ENCODE results near the gene NOD1.
A peak's percentile ranks its signal among the peaks of the same experiment; 100 is the strongest.
"Not testable (repeated sequence)": the region's sequence is repeated elsewhere in the genome, so short reads cannot be mapped to it uniquely, and the experiment has no call there.

The NOD1 gene

DNA sequence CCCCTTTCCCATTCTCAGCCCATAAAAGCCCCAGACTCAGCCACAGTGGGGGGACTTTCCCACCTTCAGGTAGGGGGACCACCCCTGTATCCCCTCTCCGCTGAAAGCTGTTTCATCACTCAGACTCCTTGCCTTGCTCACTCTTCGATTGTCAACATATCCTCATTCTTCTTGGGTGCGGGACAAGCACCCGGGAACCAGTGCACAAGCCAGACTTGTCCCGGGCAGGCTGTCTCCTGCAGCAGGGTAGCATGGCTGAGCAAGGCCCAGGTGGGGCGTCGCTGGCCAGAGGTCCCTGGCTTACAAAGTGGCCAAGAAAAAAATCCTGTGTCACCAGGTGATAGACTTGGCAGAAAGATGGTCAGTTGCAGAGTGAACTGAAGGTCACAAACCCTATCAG, 64.7 kb downstream of the NOD1 start:
- DNase-seq: no peak

DNA sequence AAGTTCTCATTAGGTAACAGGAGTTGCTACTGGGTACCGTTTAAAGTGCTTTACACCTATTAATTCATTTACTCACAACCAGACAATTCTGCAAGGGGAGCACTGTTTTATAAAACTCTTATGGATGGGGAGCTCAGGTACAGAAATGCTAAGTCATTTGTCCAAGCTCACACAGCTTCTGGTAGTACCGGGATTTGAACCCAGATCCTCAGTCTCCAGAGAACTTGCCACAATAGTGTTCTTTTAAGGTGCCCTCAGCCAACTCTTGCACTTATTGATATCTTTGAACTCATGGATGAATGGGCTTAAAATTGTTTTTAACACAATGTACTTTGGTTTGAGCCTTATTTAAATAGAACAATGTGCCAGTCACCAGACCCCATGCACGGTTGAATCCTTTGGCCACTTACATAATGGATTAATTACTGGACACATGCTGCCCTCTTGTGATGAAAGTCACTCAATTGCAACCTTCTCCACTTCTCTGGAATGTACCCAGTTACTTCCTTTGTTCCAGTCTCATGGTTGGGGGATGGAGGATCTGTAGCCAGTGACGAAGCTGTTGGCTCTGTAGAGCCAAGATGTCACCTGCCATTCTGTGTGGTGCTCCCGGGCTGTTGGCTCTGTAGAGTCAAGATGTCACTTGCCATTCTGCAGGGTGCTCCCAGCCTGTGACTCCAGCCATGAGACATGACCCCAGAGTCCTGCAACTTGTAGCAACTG, 65.6 kb downstream of the NOD1 start:
- peak; percentile 3 for DNase-seq

DNA sequence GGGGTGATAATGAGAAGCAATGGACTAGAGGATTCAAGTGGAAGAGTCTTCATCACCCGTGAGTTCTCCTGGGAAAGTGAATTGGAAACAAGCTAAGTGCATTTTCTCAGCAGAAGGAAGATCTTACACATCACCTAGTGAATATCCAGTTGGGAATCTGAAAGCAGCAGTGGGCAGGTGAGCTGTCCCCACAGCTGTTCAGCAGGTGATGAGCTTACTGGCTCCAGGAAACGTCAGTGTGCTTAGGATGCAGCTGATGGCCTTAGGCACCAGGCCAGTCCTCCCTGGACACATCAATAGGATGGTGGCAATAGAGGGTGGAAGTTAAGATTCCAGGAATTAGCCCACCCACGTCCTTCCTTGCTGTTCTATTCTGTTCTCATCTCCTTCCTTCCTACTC, 66.7 kb downstream of the NOD1 start:
- DNase-seq: no peak

- no peak for DNase-seq
Observed at GRCh38 chr7:30411173-30411572, 67.4 kb downstream of the NOD1 start.

DNA sequence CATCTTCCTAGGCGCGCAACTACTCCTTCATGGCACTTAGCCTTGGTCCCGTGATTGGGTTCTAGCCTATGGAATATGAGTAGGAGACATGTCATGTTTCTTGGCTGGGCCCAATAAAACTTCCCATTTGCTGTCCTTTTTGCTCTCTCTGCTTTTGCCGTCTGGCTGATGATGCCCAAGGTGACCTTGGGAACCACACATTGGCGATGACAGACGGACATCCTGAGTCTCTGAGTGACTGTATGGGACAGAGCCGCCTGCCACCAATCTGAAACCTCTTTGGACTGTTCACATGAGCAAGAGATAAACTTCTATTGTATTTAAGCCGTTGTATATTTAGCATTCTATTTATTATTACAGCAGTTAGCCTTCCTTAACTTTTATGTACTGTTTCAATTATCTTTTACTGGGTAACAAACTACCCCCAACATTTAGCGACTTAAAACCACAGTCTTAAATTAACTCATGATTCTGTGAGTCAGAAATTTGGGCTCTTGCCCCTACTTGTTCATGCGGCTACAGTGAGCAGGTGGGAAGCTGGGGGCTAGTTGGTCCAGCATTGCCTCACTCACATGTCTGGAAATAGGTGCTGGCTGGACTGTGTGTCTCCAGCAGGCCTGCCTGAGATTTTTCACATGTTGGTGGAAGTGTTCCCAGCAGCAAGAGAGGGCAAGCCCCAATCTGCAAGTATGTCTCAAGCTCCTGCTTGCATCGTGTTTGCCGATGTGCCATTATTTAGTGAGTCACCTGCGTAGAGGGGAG, 71.7 kb downstream of the NOD1 start:
- DNase-seq: peak; percentile 32

- DNase-seq: no peak
Observed at GRCh38 chr7:30405179-30405578, 73.4 kb downstream of the NOD1 start.

GRCh38 chr7:30403477-30403876, 75.1 kb downstream of the NOD1 start:
- no peak for DNase-seq

DNA sequence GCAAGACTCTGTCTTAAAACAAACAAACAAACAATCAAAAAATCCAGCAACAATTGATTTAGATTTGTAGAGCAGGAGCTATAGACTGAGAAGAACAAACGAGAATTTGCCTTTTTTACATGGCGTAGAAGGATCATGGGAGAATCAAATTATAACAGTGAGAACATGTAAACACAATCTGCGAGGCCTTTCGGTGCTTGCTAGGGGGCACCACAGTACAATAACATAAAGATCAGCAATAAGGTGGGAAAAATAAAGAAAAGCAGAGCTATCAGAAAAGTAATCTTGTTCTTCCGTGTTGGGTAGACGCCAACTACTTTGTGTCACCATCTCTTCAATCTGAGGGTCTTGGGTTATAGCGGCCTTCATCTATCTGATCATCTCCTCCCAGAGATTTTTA, 82.2 kb downstream of the NOD1 start:
- DNase-seq: peak; percentile 2

DNA sequence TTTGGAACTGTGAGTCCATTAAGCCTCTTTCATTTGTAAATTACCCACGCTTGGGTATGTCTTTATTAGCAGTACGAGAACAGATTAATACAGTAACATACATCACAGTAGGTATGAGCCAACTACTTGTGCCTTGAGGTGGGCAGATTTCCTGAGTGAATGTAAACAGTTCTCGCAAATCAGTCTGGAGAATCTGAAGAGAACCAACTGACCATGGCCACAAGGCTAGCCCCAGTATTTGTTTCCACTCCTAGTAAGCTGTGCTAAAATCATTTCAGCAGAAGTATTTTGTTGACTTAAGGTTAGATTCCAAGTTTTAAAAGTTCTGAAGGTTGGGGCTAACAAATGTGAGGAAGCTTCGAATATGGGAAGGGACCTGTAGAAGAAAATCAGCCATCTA, 82.9 kb downstream of the NOD1 start:
- DNase-seq: no peak

GRCh38 chr7:30391806-30392205, 86.8 kb downstream of the NOD1 start:
- no peak for DNase-seq

DNA sequence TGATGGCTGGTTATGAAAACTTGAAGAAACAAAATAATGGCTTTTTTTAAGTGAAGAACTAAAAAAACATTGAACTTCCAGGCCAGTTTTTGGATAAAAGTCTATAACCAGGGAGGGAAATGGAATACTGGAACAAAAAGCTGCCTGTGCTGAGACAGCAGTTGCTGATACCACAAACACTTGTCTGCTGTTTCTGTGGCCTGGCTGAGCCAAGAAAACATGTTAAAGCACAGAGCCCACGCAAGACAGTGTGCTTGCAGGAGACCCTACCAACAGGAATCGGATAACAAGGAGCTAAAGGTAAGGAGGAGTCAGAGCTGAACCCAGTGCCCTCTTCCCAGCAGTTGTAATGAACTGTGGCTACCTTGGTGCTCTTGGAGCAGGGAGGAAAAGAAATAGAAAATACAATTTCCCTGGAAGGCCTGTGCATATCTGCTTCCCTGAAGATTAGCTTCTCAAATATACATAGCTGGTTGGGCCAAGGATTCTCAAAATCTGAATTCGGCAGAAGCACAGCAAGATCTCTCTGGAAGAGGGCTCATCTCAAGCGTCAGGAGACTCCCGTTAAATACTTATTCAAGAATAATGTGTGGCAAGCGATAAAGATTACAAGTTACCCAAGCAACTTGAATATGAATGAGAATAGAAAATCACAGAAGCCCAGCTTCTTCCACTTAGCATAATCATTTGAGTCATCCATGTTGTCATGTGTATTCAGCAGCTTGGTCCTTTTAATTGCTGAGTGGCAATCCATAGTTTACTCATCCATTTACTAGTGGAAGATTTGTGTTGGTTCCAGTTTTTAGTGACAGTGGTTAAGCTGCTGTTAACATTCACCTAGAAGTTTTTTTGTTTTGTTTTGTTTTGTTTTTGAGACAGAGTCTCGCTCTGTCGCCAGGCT, 87.6 kb downstream of the NOD1 start:
- DNase-seq: no peak

DNA sequence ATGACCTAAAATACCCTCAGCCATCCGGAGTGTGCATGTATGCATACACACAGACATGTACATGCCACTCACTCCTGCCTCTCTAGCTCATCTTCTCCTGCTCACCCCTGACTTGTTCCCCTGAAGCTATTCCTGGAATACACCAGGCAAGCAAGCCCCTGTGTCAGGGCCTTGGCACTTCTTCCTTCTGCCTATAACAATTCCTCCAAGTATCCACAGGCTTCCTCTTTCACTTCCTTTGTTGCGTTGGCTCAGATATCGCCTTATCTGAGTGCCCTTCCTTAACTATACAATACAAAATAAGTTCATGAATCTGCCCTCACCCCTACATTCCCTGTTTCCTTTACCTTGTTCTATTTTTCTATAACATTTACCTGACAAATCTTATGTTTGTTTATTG, 88.8 kb downstream of the NOD1 start:
- DNase-seq: no peak

GRCh38 chr7:30382607-30383006, 96.0 kb downstream of the NOD1 start:
- DNase-seq: no peak

DNA sequence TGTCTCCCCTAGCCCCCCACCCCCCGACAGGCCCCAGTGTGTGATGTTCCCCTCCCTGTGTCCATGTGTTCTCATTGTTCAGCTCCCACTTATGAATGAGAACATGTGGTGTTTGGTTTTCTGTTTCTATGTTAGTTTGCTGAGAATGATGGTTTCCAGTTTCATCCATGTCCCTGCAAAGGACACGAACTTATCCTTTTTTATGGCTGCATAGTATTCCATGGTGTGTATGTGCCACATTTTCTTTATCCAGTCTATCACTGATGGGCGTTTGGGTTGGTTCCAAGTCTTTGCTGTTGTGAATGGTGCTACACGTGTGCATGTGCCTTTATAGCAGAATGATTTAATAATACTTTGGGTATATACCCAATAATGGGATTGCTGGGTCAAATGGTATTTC, 97.8 kb downstream of the NOD1 start:
- DNase-seq: not testable (repeated sequence)

- no peak for DNase-seq
Observed at GRCh38 chr7:30380294-30380693, 98.3 kb downstream of the NOD1 start.

DNA sequence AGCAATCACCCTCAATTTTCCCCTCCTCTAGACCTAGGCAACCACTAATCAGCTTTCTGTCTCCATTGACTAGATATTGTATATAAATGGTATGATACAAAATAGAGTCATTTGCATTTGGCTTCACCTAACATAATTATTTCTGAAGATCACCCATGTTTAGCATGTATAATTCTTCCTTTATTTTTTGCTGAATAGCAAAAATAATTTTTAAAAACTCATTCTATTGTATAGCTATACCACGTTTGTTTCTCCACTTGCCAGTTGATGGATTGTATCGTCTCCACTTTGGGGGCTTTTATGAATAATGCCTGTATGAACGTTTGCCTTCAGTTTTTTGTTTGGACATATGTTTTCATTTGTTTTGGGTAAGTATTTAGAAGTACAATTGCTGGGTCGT, 98.8 kb downstream of the NOD1 start:
- DNase-seq: no peak

DNA sequence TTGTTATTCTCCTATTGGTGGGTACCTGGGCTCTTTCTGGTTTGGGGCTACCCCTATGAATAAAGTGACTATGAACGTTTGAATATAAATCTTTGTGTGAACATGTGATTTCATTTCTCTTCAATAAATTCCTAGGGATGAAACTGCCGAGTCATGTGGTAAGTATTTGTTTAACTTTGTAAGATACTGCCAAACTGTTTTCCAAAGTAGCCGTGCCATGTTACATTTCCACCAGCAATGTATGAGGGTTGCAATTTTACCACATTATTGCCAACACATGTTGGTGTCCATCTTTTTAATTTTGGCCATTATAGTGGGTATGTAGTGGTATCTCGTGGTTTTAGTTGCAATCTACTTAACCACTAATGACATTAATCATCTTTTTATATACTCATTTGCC, 99.5 kb downstream of the NOD1 start:
- no peak for DNase-seq

- DNase-seq: no peak
Observed at GRCh38 chr7:30378275-30378674, 100.3 kb downstream of the NOD1 start.
